ENCODE measurements around the gene MYOF. TPM values are rescaled to one million over a fixed set of nuclear protein-coding genes. Genes with fewer than 3 reads are reported as not detected.

The MYOF gene
- total and polyA plus RNA-seq, 2 experiments from 2014 or later, result 101 to 261 TPM

- peaks cover 10% of the 10 kb centered on the region; the same call in 1 of the 2 replicates for H3K36me3 ChIP-seq (ENCODE audit: low read depth)
- WGBS, 2 experiments (ENCODE audit: low coverage in 1 of 2, low lambda C conversion rate in 2 of 2, missing lambda C conversion rate in 2 of 2), result 57% methylated on average over 5 of the region's 5 CpGs
- peak overlapping the region; percentile 23 for H3K4me3 ChIP-seq
- peak overlapping the region; percentile 99 for H3K27ac ChIP-seq
- H3K4me2 ChIP-seq (ENCODE audit: unreplicated experiment), result peak overlapping the region; percentile 68
- peak overlapping the region; percentile 85 for H3K9ac ChIP-seq
- in situ Hi-C loops (cut with MboI), result no loop called here
- no peaks in the 10 kb centered on the region for H3K27me3 ChIP-seq (replicated peaks; ENCODE audit: insufficient read depth)
- H3K9me3 ChIP-seq (ENCODE audit: low read depth), result no peaks in the 10 kb centered on the region
- DNase-seq, result peak; percentile 80
- peaks cover 80% of the 10 kb centered on the region for H3K79me2 ChIP-seq (ENCODE audit: insufficient read depth)
- no peak overlapping the region for H2AFZ ChIP-seq
- TF ChIP-seq EZH2phosphoT487 (IDR thresholded peaks at IDR 0.05; ENCODE audit: insufficient read depth, low read depth), result no peak
- no peak for TF ChIP-seq EZH2 (IDR thresholded peaks at IDR 0.05; ENCODE audit: insufficient read depth, poor library complexity, severe bottlenecking)
- peaks cover 84% of the 10 kb centered on the region for H3F3A ChIP-seq (ENCODE audit: insufficient read depth)
- H3K9me2 ChIP-seq (ENCODE audit: insufficient read depth), result no peaks in the 10 kb centered on the region
- H3K4me1 ChIP-seq (ENCODE audit: insufficient read depth), result peaks cover 88% of the 10 kb centered on the region
- H4K20me1 ChIP-seq (ENCODE audit: insufficient read depth), result no peaks in the 10 kb centered on the region
These were observed 17.3 kb downstream of the MYOF start for GRCh38 chr10:93464776-93465388.

GRCh38 chr10:93463723-93464476, 18.2 kb downstream of the MYOF start:
- peak overlapping the region; percentile 85 for H3K9ac ChIP-seq
- H3K79me2 ChIP-seq (ENCODE audit: insufficient read depth), result peaks cover 79% of the 10 kb centered on the region
- H3K9me2 ChIP-seq (ENCODE audit: insufficient read depth), result no peaks in the 10 kb centered on the region
- in situ Hi-C loops (cut with MboI), result no loop called here
- H3K4me2 ChIP-seq (ENCODE audit: unreplicated experiment), result peak overlapping the region; percentile 68
- H3K4me3 ChIP-seq, result peak overlapping the region; percentile 23
- H2AFZ ChIP-seq, result no peak overlapping the region
- peaks cover 84% of the 10 kb centered on the region for H3F3A ChIP-seq (ENCODE audit: insufficient read depth)
- WGBS, 2 experiments (ENCODE audit: low coverage in 1 of 2, low lambda C conversion rate in 2 of 2, missing lambda C conversion rate in 2 of 2), result 4 to 5% methylated on average over 6 of the region's 6 CpGs
- peaks cover 88% of the 10 kb centered on the region for H3K4me1 ChIP-seq (ENCODE audit: insufficient read depth)
- H3K27me3 ChIP-seq (replicated peaks; ENCODE audit: insufficient read depth), result no peaks in the 10 kb centered on the region
- peaks cover 12% of the 10 kb centered on the region; the same call in 1 of the 2 replicates for H3K36me3 ChIP-seq (ENCODE audit: low read depth)
- no peaks in the 10 kb centered on the region for H4K20me1 ChIP-seq (ENCODE audit: insufficient read depth)
- no peaks in the 10 kb centered on the region for H3K9me3 ChIP-seq (ENCODE audit: low read depth)
- DNase-seq, result peak; percentile 89
- no peak for TF ChIP-seq EZH2 (IDR thresholded peaks at IDR 0.05; ENCODE audit: insufficient read depth, poor library complexity, severe bottlenecking)
- TF ChIP-seq EZH2phosphoT487 (IDR thresholded peaks at IDR 0.05; ENCODE audit: insufficient read depth, low read depth), result no peak
- H3K27ac ChIP-seq, result peak overlapping the region; percentile 99

GRCh38 chr10:93462881-93463280, 19.3 kb downstream of the MYOF start:
- no peaks in the 10 kb centered on the region for H3K27me3 ChIP-seq (replicated peaks; ENCODE audit: insufficient read depth)
- peak; percentile 69 for DNase-seq
- H4K20me1 ChIP-seq (ENCODE audit: insufficient read depth), result no peaks in the 10 kb centered on the region
- H3K4me1 ChIP-seq (ENCODE audit: insufficient read depth), result peaks cover 87% of the 10 kb centered on the region
- H3K4me2 ChIP-seq (ENCODE audit: unreplicated experiment), result peak overlapping the region; percentile 48
- H2AFZ ChIP-seq, result no peak overlapping the region
- H3K9me2 ChIP-seq (ENCODE audit: insufficient read depth), result no peaks in the 10 kb centered on the region
- 0 out of 2 replicates have a peak overlapping the region, but pooled peaks have one; percentile 13 for H3K4me3 ChIP-seq
- in situ Hi-C loops (cut with MboI), result no loop called here
- peaks cover 81% of the 10 kb centered on the region for H3F3A ChIP-seq (ENCODE audit: insufficient read depth)
- WGBS, 2 experiments (ENCODE audit: low coverage in 1 of 2, low lambda C conversion rate in 2 of 2, missing lambda C conversion rate in 2 of 2), result 34 to 35% methylated on average over 9 of the region's 9 CpGs
- H3K9me3 ChIP-seq (ENCODE audit: low read depth), result no peaks in the 10 kb centered on the region
- peaks cover 75% of the 10 kb centered on the region for H3K79me2 ChIP-seq (ENCODE audit: insufficient read depth)
- H3K36me3 ChIP-seq (ENCODE audit: low read depth), result peaks cover 12% of the 10 kb centered on the region; the same call in 1 of the 2 replicates
- H3K27ac ChIP-seq, result peak overlapping the region; percentile 99
- H3K9ac ChIP-seq, result peak overlapping the region; percentile 85
- TF ChIP-seq EZH2 (IDR thresholded peaks at IDR 0.05; ENCODE audit: insufficient read depth, poor library complexity, severe bottlenecking), result no peak
- TF ChIP-seq EZH2phosphoT487 (IDR thresholded peaks at IDR 0.05; ENCODE audit: insufficient read depth, low read depth), result no peak

GRCh38 chr10:93462371-93462770, 19.8 kb downstream of the MYOF start:
- no peaks in the 10 kb centered on the region for H4K20me1 ChIP-seq (ENCODE audit: insufficient read depth)
- no peak overlapping the region for H2AFZ ChIP-seq
- H3K9me2 ChIP-seq (ENCODE audit: insufficient read depth), result no peaks in the 10 kb centered on the region
- H3K79me2 ChIP-seq (ENCODE audit: insufficient read depth), result peaks cover 76% of the 10 kb centered on the region
- no peaks in the 10 kb centered on the region for H3K27me3 ChIP-seq (replicated peaks; ENCODE audit: insufficient read depth)
- H3K4me3 ChIP-seq, result no peak overlapping the region
- H3K4me1 ChIP-seq (ENCODE audit: insufficient read depth), result peaks cover 88% of the 10 kb centered on the region
- 44 to 50% methylated on average over 2 of the region's 2 CpGs for WGBS, 2 experiments (ENCODE audit: low coverage in 1 of 2, low lambda C conversion rate in 2 of 2, missing lambda C conversion rate in 2 of 2)
- in situ Hi-C loops (cut with MboI), result no loop called here
- H3F3A ChIP-seq (ENCODE audit: insufficient read depth), result peaks cover 83% of the 10 kb centered on the region
- H3K9me3 ChIP-seq (ENCODE audit: low read depth), result no peaks in the 10 kb centered on the region
- TF ChIP-seq EZH2phosphoT487 (IDR thresholded peaks at IDR 0.05; ENCODE audit: insufficient read depth, low read depth), result no peak
- no peak for TF ChIP-seq EZH2 (IDR thresholded peaks at IDR 0.05; ENCODE audit: insufficient read depth, poor library complexity, severe bottlenecking)
- peaks cover 12% of the 10 kb centered on the region; the same call in 1 of the 2 replicates for H3K36me3 ChIP-seq (ENCODE audit: low read depth)
- peak overlapping the region; percentile 85 for H3K9ac ChIP-seq
- peak overlapping the region; percentile 99 for H3K27ac ChIP-seq
- peak; percentile 34 for DNase-seq
- H3K4me2 ChIP-seq (ENCODE audit: unreplicated experiment), result peak overlapping the region; percentile 48
